ENCODE measurements around the gene MT1A.
"Not testable (repeated sequence)": the region's sequence is repeated elsewhere in the genome, so short reads cannot be mapped to it uniquely, and the experiment has no call there.

MT1A gene

GRCh38 chr16:56610609-56611111 lies 27.8 kb upstream of the MT1A start:
- DNase-seq, result no peak

- no peak for DNase-seq
Observed at GRCh38 chr16:56611281-56611833, 27.1 kb upstream of the MT1A start.

GRCh38 chr16:56613706-56614105 lies 24.8 kb upstream of the MT1A start:
- DNase-seq, result no peak

- no peak for DNase-seq
Observed at GRCh38 chr16:56614549-56614991, 23.9 kb upstream of the MT1A start.

GRCh38 chr16:56615353-56615752 lies 23.1 kb upstream of the MT1A start:
- DNase-seq, result no peak

- DNase-seq, result no peak
Observed at GRCh38 chr16:56616608-56617211, 21.8 kb upstream of the MT1A start.

GRCh38 chr16:56617212-56618085 lies 21.0 kb upstream of the MT1A start:
- DNase-seq, result no peak

GRCh38 chr16:56618138-56618537 lies 20.3 kb upstream of the MT1A start:
- DNase-seq, result no peak

- no peak for DNase-seq
Observed at GRCh38 chr16:56620339-56620897, 18.0 kb upstream of the MT1A start.

GRCh38 chr16:56621665-56622445 lies 16.6 kb upstream of the MT1A start:
- DNase-seq, result not testable (repeated sequence)

- DNase-seq, result not testable (repeated sequence)
Observed at GRCh38 chr16:56623184-56623583, 15.3 kb upstream of the MT1A start.

GRCh38 chr16:56623637-56624036 lies 14.8 kb upstream of the MT1A start:
- no peak for DNase-seq

- no peak for DNase-seq
Observed at GRCh38 chr16:56625140-56625942, 13.1 kb upstream of the MT1A start, which contains the start of gene MT1E. TSS of gene MT1E (plus strand) at chr16:56625781. CDS start at chr16:56625852, 71 bp downstream.

- DNase-seq, result no peak
Observed at GRCh38 chr16:56625943-56626654, 12.4 kb upstream of the MT1A start.

GRCh38 chr16:56626685-56627084 lies 11.8 kb upstream of the MT1A start:
- no peak for DNase-seq

GRCh38 chr16:56628486-56629350 lies 9.7 kb upstream of the MT1A start:
- DNase-seq, result no peak

GRCh38 chr16:56629531-56629930 lies 8.9 kb upstream of the MT1A start:
- DNase-seq, result no peak

GRCh38 chr16:56630134-56630533 lies 8.3 kb upstream of the MT1A start:
- DNase-seq, result no peak

GRCh38 chr16:56631197-56631596 lies 7.3 kb upstream of the MT1A start:
- DNase-seq, result no peak

GRCh38 chr16:56631832-56632155 lies 6.7 kb upstream of the MT1A start:
- no peak for DNase-seq
